Osteoblast (primary cell): ENCODE results near the gene STRA6. TPM values are rescaled to one million over a fixed set of nuclear protein-coding genes. Genes with fewer than 3 reads are reported as not detected.

Experiments
- DNase-seq: peaks from one replicate; pipeline ENCODE4 v3.0.0; 2011; ENCODE audit warnings: low spot score, mixed read lengths; ENCODE audit not compliant: insufficient read length; ENCODE audit errors: missing footprints
- H2AFZ ChIP-seq: 2 replicates; pipeline ENCODE4 v1.6.0; 2011; ENCODE audit warnings: mild to moderate bottlenecking, low read length
- H3K27ac ChIP-seq: 2 replicates; pipeline ENCODE4 v1.5.1; 2011; ENCODE audit warnings: mild to moderate bottlenecking, low read depth, low read length, moderate library complexity
- H3K27me3 ChIP-seq: 2 replicates; pipeline ENCODE4 v1.6.0; 2012; ENCODE audit warnings: mild to moderate bottlenecking, control low read depth, inconsistent platforms, low read length, moderate library complexity; ENCODE audit not compliant: insufficient read depth
- H3K36me3 ChIP-seq: 2 replicates; pipeline ENCODE4 v1.5.1; 2011; ENCODE audit warnings: mild to moderate bottlenecking, low read length, control low read depth, moderate library complexity; ENCODE audit not compliant: insufficient read depth
- H3K4me1 ChIP-seq: 2 replicates; pipeline ENCODE4 v1.5.1; 2011; ENCODE audit warnings: mild to moderate bottlenecking, low read length, control low read depth, moderate library complexity; ENCODE audit not compliant: insufficient read depth
- H3K4me2 ChIP-seq: 2 replicates; pipeline ENCODE4 v1.6.0; 2011; ENCODE audit warnings: mild to moderate bottlenecking, low read length; ENCODE audit not compliant: insufficient read depth
- H3K4me3 ChIP-seq: fragments of 200-600 bp; sonication (generic); 3 replicates; pipeline ENCODE4 v1.5.1; 2012; ENCODE audit warnings: mild to moderate bottlenecking, low read length, inconsistent platforms; ENCODE audit not compliant: insufficient read depth
- H3K79me2 ChIP-seq: 2 replicates; pipeline ENCODE4 v1.6.0; 2012; ENCODE audit warnings: mild to moderate bottlenecking, low read length, control low read depth, inconsistent platforms; ENCODE audit not compliant: insufficient read depth
- H3K9me3 ChIP-seq: 2 replicates; pipeline ENCODE4 v1.5.1; 2011; ENCODE audit warnings: low read depth, low read length, control low read depth
- H4K20me1 ChIP-seq: 2 replicates; pipeline ENCODE4 v1.6.0; 2012; ENCODE audit warnings: mild to moderate bottlenecking, low read length, control low read depth; ENCODE audit not compliant: insufficient read depth
- total RNA-seq: library from RNA; depleted of rRNA; stranded (reverse); fragments of >200 nt; gene quantifications from 2 replicates; pipeline ENCODE4 v1.2.3, GENCODE V29; 2012
- TF ChIP-seq, protein P1 (sequence below): IDR thresholded peaks from 2 replicates; pipeline ENCODE4 v1.5.1; 2011; ENCODE audit warnings: mild to moderate bottlenecking, low read depth, low read length, moderate library complexity; ENCODE audit errors: extremely low read depth

Gene STRA6
- total RNA-seq, 1 donor: 0.36 TPM

DNA sequence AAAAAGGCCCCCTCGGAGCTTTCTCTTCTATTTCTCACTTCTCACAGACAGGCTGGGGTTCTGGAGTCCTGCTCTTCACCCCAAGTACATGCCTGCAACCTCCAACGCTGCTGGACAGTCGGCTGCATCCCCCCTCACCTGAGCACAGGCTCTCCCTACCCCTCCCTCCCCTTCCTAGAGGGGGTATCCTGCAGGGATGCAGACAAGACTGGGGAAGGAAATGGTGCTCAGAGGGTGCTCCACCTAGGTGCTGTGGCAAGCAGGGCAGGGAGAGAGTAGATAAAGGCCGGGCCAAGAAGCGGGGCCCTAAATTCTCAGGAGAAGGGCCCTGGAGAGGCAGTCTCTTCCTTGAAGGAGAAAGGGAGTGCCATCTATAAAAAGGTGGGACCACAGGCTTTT is 7.0 kb upstream of the STRA6 start:
- TF ChIP-seq, protein P1, sequence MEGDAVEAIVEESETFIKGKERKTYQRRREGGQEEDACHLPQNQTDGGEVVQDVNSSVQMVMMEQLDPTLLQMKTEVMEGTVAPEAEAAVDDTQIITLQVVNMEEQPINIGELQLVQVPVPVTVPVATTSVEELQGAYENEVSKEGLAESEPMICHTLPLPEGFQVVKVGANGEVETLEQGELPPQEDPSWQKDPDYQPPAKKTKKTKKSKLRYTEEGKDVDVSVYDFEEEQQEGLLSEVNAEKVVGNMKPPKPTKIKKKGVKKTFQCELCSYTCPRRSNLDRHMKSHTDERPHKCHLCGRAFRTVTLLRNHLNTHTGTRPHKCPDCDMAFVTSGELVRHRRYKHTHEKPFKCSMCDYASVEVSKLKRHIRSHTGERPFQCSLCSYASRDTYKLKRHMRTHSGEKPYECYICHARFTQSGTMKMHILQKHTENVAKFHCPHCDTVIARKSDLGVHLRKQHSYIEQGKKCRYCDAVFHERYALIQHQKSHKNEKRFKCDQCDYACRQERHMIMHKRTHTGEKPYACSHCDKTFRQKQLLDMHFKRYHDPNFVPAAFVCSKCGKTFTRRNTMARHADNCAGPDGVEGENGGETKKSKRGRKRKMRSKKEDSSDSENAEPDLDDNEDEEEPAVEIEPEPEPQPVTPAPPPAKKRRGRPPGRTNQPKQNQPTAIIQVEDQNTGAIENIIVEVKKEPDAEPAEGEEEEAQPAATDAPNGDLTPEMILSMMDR: no peak
- Histone ChIP-seq H2AFZ (no peak overlapping the region), H3K27me3 (no peaks in the 10 kb centered on the region), H3K27ac (peak overlapping the region; percentile 86), H3K79me2 (no peaks in the 10 kb centered on the region), H3K4me2 (peak overlapping the region; percentile 20), H3K4me1 (peaks cover 29% of the 10 kb centered on the region), H3K9me3 (no peaks in the 10 kb centered on the region), H3K36me3 (no peaks in the 10 kb centered on the region), H4K20me1 (no peaks in the 10 kb centered on the region), H3K4me3 (no peak overlapping the region)
- no peak for DNase-seq

DNA sequence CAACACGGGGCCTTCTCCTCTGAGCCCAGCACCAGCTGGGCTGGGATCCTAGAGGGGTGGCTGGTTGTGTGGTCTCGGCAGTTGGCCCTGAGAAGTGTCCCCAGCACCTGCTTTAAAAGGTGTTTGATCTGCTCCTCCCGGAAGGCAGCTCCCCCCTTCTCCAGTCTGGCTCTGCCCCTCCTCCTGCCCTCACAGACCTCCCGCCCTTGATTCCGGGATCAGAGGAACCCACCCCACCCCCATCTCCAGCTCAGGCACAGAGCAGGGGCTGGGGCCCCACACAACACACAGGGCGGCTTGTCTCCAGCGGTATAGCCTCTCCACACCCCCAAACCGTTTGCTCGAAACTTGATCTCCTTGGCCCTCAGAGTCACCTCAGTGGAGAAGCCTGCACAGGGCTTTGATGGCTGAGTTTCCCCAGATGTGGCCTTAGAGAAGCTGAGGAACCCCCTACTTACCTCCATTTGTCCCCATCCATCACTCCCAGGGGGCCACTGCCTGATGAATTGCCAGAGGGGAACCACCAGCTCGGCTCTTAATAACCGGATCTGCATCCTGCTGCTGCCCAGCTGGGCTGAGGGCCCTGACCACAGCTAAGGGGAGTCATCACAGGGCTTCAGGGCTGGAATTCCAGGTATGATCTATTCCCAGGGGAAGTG is 6.4 kb upstream of the STRA6 start:
- Histone ChIP-seq H3K36me3 (no peaks in the 10 kb centered on the region), H4K20me1 (no peaks in the 10 kb centered on the region), H3K4me3 (no peak overlapping the region), H2AFZ (no peak overlapping the region), H3K27me3 (no peaks in the 10 kb centered on the region), H3K79me2 (no peaks in the 10 kb centered on the region), H3K4me2 (no peak overlapping the region), H3K27ac (no peak overlapping the region), H3K9me3 (no peaks in the 10 kb centered on the region), H3K4me1 (peaks cover 32% of the 10 kb centered on the region)
- TF ChIP-seq, protein P1: no peak
- peak; percentile 81 for DNase-seq

DNA sequence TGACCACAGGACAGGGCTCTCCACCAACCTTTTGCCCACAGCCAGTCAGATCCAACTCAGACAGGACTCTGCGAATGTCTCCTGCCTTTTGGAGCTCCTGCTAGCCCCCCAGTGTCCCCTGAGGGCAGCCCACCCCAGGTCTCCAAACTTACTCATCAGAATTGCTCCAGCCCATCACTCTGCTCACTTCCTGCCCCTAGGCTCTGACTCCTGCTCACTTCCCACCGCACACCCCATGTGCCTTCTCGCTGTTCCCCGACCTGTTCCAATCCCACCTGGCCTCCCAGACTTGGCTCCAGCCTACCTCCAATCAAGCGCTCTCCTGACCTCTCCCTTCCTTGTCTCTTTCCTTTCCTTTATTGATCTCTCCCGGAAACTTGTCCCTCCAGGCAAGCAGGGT is 5.9 kb upstream of the STRA6 start:
- H3K79me2 ChIP-seq: no peaks in the 10 kb centered on the region
- no peaks in the 10 kb centered on the region for H3K27me3 ChIP-seq
- H2AFZ ChIP-seq: no peak overlapping the region
- H3K27ac ChIP-seq: no peak overlapping the region
- H3K4me2 ChIP-seq: no peak overlapping the region
- H3K9me3 ChIP-seq: no peaks in the 10 kb centered on the region
- TF ChIP-seq, protein P1: no peak
- H3K36me3 ChIP-seq: no peaks in the 10 kb centered on the region
- no peak overlapping the region for H3K4me3 ChIP-seq
- peaks cover 37% of the 10 kb centered on the region for H3K4me1 ChIP-seq
- peak; percentile 34 for DNase-seq
- H4K20me1 ChIP-seq: no peaks in the 10 kb centered on the region

DNA sequence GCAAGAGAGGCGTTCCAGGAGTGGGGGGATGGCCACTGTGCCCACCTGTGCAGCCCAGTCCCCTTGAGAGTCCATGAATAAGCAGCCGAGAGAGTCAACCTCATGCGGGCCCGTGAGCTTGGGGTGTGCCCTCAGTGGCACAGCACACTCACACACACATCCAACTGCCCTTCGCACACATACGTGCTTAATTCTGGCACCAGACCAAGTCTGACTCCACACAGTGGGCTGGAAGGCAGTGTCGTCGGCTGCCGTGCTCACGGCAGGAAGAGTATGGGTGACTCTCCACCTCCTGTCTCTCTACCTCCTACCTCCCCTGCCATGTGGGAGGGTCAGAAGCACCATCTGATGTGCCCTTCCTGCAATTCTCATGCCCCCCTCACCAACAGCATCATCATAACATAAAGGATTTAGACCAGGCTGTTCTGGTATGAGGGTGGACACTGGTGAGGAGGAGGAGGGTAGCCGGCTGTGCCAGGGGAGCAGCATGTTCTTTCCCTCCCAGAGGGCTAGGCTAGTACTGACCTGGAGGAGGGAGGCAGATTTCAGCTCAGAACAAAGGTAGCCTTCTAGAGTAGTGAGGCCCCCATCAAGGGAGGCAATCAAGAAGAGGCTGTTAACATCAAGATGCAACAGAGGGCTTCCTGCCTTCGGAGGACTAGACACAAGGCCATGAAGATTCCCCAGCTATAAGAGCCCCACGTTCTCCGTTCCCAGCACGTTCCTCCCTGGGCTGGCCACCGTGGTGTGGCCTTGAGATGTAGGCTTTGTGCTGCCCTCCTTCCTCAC is 5.3 kb upstream of the STRA6 start:
- H3K4me2 ChIP-seq: no peak overlapping the region
- no peaks in the 10 kb centered on the region for H3K9me3 ChIP-seq
- peaks cover 41% of the 10 kb centered on the region for H3K4me1 ChIP-seq
- no peak overlapping the region for H2AFZ ChIP-seq
- TF ChIP-seq, protein P1: no peak
- no peak overlapping the region for H3K27ac ChIP-seq
- H3K79me2 ChIP-seq: no peaks in the 10 kb centered on the region
- DNase-seq: peak; percentile 38
- H3K4me3 ChIP-seq: no peak overlapping the region
- H3K36me3 ChIP-seq: no peaks in the 10 kb centered on the region
- H3K27me3 ChIP-seq: no peaks in the 10 kb centered on the region
- H4K20me1 ChIP-seq: no peaks in the 10 kb centered on the region
